GM19035 (cell line): Measurements from ENCODE around the gene TBC1D4.

Experiments
- ATAC-seq: cut with Tn5 transposase; IDR thresholded peaks from one replicate; pipeline ENCODE4 v1.9.1; 2021; ENCODE audit not compliant: unreplicated experiment

The TBC1D4 gene

DNA sequence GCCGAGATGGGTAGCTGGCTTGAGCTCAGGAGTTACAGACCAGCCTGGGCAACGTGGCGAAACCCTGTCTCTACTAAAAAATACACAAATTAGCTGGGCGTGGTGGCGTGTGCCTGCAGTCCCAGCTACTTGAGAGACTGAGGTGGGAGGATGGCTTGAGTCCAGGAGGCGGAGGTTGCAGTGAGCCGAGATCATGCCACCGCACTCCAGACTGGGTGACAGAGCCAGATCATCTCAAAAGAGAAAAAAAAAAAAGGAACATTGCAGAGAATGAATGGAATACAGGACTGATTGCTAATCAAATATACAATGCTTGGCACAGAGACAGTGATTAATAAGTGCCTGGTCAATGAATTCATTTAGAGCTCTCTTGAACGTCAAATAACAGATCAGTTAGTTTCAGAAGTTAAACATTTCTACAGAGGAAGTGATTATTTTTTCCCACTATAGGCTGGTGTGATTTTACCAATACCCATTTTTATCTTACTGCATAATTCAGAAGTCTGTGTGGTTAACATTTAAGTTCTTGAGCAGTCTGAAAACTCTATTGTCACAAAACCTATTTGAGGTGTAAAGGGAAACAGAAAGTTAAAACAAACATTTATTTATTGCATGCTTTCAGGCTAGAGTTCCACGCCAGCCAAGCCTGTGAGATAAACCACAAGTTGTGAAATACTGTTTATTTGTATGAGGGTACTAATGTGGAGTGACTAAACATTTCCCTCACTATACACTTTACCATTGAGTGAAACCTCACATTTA is 7.7 kb upstream of the TBC1D4 start:
- ATAC-seq: peak; percentile 83

DNA sequence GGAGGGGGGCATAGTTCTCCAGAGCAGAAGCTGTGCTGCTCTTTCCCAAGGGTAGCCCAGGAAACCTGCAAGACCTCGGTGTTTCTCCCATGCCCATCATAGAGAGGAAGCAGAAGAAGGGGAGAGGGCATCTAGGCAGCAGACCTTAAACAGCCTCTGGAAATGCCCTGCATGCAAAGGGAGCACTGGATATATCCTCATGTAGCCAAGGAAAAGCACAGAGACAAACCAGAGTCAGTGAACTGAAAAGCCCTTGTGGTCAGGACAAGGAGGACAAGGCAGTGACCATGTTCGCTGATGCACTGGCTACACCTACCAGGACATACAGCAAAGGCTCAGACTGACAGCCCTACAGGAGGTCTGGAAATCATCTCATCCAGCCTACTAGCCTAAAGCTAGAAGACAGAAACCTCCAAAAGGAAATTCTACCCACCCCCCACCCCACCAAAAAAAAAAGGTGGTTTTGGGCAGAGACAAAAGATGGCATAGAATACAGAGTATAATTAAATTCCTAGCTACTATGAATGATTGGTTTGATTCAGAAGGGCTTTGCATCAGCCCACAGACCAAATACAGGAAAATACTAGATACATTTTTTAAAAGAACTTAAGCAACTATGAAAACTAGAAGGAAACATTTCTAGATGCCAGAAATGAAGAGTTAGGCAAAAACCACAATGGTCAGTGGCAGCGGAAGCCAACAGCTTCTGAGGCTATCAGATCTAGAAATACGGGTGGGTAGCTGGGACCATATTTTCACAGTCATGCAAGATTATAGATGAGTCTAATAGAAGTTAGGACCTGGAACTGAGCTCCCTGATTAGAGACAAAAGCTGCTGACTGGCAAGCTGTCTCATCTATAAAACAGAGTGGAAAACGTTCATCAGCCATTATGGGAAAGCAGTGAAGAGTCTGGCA is 4.4 kb upstream of the TBC1D4 start:
- no peak for ATAC-seq

DNA sequence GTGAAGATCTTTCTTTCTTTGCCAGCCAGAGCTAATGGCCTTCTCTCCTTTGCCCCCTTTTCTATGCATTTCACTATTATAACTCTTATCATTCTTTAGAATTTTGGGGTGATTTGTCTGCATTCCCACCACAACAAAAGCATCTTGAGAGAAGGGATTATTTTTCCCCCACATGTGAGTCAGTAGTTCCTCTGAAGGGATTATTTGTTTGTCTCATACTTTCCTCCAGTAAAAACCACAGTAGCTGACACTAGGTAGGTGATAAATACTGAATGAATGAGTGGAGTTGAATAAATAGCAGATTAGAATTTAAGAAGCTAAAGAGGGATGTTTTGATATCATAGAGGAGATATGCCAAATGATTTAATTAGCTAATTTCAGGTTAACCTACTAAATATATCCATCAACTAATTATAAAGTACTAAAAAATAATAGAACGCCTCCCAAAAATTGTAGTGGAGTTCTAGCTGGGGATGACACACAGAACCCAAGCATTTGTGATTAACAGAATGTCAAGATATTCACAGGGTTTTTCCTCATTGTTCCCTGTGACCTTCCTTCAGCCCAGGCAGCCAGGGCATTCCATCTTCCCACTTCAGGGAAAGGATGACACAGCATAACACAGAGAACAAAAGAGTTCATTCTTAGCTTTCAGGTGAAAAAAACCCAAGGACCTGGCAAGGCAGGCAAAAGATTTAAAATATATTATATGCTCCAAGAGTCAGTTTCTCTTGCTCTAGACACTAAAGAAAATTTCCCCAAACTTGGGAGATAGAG is 3.5 kb upstream of the TBC1D4 start:
- ATAC-seq: no peak

DNA sequence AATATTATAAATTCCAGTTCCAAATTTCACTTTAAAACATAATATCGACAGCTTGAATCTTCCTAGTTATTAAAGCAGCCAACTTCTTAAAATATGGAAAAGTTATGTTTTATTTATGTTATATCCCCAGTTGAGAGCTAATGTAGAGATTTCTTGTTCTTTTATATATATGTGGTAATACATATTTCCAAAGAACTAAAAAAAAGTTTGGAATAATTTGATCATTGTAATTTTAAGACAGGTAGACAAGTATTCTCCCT is 781 bp upstream of the TBC1D4 start:
- no peak for ATAC-seq

DNA sequence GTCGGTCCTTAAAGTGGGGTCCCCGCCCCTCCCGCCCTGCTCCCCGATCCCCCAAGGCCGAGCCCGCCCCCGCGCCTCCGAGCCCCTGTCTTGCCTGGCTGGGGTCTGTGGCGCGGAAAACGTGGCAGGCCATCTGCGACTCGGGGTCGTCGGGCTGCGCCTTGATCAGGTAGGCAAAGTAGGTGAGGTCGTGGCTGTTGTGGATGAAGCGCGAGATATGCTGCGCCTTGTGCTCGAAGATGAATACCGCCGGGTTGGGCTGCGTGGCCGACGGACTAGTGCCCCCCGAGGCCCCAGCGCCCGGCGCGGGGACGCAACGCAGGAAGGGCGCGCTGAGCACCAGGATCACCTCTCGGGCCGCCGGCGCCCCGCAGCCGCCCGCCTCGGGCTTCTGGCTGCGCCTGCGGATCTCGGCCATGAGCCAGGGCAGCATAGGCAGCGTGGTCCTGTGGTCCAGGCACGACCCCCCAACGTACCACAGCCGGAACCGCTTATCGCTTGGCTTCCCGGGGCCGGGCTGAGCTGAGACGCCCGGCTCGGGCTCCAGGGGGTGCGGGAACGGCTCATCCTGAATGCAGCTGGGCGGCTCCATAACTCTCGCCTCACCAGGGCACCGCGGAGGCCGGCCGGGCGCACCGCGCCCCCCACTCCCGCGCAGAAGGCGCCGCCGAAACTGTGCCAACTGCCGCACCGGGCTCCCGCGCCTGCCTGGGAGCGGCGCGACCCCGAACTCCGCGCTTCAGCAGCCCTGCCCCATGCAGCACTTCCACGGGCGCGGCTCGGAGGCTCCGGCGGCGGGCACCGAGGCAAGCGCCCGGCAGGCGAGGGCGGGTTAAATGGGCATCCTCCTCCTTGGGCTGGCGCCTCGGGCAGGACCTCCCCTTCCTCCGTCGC is 546 bp downstream of the TBC1D4 start:
- peak; percentile 33 for ATAC-seq

DNA sequence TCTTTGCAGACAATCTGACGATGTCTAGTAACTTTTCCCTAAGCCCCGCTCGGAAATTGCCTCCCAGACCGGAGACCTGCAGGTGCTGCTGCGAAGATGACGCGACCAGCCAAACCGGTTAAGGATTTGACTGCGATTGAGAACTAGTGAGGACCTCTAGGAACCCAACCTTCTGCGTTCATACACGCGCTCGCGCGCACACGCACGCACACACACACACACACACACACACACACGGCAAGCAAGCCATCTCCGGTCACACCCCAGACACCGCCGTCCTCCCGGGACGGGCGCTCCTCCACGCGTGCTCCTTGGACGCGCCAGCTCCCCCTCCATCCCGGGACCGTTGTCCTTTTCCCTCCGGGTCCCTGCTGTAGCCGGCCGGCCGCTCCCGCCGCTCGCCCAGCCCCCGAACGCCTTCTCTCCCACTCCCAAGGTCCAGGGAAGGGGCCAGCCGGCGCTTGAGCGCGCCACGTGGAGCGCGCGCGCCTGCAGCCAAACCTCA is 1.2 kb downstream of the TBC1D4 start:
- no peak for ATAC-seq

DNA sequence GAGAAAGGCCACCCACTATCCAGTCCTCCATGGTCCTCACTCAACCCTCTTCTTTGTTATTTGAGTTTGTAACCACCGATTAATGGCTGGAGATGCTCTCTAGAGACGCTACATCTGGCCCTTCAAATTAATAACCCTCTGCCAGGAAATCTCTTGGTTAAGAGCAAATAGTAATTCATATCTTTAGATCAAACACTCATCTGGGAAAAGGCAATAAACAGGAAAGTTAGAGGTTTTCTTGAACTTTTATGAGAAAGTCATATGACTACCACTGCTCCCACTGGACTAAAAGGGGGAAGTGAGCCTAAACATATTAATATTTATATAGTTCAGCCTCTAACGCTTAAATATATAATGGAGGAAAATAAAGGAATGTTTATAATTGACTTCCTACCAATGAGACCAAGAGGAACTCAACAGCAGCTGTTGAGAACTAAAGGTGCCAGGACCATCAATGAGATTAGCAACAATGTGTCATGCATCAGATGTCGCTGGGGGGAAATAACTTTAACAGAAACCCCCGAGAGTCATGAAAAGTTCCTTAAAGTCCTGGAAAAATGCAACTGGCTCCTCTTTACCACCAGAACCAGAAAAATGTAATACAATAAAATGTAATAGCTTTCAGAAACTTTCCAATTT is 2.7 kb downstream of the TBC1D4 start:
- no peak for ATAC-seq

DNA sequence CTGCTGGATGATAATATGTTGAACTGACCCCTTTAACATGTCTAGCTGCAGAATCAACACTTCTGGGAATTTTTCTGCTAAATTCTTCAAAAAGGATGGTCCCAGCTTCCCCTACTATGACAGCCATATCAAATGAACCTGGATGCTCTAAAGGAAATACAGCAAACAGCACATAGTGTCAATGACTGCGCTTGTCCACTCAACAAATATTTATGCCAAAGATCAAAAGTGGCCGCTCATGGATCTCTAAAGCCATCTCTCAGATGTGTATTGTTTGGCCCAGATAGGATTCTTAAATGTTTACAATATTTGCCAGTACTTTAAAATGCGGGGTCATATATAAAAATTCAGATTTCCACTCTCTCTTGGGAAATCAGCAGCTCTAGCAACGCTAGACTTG is 3.3 kb downstream of the TBC1D4 start:
- no peak for ATAC-seq

DNA sequence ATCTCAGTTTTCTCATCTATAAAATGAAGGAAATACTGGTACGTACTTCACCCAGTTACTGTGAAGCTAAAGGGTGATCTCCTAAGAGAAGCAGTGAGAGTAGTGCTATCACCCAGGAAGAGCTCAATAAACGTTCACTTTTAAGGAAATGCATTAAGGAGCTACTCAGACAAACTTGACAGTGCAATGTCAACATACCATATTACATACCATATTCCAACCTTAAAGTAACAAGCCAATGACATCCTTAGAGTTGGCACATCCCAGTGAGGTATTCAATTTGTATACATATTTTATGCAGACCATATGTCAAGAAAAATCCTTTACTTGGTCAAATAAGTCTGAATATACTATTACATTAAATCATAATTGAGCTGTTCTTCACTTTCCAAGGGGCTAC is 7.0 kb downstream of the TBC1D4 start:
- no peak for ATAC-seq

DNA sequence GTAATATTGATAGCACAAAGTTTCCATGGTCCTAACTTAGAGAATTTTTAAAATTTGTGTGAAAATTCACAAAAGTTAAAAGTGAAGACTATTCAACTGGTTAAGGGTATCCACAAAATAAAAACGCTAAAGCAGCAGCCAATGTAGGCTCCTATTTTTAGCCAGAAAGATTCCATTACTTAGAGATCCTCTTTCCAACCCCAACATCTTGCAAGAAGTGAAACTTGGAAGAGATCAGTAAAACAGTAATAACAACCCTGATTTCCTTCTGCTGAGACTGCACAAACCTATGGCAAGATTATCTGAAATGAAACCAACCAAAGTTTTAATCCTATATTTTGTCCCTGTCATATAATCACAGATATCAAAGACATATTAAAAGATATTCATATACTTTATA is 8.5 kb downstream of the TBC1D4 start:
- ATAC-seq: no peak

DNA sequence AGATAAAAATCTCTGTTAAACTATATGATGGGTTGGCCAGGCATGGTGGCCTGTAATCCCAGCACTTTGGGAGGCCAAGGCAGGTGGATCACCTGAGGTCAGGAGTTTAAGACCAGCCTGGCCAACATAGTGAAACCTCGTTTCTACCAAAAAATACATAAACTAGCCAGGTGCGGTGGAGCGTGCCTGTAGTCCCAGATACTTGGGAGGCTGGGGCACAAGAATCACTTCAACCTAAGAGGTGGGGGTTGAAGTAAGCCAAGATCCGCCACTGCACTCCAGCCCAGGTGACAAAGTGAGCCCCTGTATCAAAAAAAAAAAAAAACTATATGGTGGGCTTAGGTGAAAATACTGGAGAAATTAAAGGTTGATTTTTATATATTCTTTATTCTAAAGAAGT is 11.3 kb downstream of the TBC1D4 start:
- ATAC-seq: no peak

DNA sequence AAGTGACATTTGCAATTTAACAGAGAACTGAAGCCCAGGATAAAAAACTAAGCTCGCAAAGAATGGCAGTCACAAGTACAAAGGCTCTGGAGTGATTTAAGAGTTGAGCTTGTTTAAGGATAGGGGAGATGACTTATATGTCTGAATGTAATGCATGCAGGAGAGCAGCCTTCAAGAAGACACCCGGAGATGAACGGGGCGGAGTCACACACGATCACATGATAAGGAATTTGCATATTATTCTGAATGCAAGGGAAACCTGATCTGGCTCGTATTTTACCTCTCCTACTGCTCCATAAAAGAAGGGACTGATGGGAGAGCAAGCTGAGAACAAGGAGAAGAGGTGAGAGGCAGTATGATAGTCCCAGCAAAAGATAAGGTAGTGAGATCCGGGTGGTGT is 12.9 kb downstream of the TBC1D4 start:
- ATAC-seq: no peak

DNA sequence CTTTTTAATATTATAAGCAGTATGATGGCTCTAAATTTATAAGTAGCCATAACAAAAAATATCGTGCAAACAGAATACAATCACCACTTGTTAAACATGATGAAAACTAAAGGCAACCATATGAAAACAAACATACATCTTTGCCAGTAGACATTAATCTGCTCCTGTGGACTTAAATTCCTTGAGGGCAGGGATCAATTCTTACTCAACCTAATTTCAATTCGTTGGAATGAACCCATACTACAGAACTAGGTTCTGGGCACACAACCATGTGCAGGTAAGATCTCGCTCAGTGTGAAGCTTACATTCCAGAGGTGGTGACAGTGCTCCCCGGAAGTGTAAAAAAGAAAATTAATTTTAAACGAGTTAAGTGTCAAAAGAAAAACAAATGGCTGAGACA is 13.4 kb downstream of the TBC1D4 start:
- ATAC-seq: no peak

DNA sequence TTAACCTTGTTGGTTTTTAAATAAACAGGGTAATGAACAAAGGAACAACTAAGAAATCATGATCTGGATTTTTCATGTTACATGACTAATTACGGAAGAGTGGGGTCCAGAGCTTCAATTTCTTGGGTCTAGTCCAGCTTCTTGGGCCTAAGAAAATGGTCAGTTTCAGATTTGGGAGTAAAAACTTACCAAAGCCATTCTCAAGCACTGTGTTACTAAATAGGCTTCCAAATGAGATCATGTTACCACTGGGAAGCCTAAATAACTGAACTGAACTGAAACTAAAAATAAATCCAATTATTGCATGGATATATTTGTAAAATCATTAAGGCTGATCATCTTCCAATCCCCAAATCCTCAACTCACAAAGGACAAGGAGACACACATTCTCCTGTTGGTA is 13.9 kb downstream of the TBC1D4 start:
- ATAC-seq: no peak

DNA sequence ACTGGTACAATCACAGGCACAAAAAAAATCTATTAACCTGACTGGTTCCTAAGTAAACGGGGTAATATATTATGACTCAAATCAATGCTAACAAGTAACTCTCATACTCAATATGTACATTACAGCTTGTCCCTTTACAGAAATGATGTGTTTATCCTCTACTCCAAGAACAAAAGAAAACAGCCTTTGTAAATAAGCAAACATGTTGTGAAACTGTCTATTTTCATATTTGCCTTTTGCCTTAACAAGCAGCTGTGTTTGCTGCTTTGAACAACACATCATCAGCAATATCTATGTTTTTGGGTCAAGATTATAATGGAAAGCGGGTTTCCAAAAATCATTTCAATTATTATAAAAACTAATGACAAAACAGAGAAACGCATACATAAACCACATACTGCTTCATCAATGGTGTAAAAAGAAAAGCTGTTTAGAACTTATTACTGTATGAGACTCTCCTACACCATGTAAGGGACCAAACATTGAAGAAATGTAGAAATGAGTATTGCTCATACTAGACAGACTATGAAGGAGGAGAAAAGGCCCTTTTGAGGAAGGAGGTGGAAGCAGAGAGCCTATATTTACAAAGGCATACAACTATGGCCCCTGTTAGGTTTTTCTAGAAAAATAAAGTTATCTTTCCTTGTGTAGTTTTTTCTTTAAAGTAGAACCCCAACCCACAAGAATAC is 14.8 kb downstream of the TBC1D4 start:
- ATAC-seq: no peak

DNA sequence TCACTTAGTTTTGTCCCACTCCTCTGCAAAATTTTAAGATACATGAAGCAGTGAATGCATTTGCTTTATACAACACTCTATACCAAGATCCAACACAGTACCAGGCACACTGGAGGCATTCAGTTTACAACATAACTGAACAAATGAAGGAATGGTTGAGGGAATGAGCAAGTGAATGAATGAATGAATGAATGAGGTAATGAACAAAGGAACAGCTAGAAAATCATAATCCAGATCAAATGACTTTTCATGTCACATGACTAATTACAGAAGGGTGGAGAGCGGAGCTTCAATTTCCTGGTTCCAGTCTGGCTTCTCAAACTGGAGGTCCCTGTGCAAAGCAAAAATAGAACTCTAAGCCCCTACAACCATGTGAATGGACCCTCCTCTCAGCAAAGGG is 16.7 kb downstream of the TBC1D4 start:
- no peak for ATAC-seq

DNA sequence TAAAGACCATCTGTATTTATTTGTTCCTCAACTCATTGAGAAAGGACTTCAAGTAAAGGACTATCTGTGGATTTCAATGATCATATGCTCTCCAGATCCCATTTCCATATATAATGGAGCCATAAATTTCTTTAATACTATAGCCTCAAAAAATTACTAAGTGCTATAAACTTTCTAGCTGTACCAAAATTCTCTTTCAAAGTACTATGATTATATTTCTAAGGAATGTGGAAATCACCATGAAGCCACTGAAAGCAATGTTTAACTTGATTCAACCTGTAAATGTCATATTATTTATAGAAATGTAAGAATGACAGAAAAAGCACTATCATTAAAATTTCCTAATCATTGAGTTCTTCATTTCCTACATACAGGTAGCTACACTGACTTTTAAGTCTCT is 20.7 kb downstream of the TBC1D4 start:
- no peak for ATAC-seq

DNA sequence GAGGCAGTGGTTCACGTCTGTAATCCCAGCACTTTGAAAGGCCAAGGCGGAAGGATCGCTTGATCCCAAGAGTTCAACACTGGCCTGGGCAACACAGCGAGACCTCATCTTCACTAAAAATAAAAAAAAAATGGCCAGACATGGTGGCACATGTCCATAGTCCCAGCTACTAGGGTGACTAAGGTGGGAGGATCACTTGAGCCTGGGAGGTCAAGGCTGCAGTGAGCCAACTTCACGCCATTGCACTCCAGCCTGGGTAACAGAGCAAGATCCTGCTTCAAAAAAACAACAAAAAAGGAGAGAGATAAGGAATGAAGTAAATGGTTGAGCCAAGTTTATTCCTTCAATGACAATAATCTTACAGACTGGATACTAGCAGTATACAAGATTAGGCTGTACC is 21.3 kb downstream of the TBC1D4 start:
- no peak for ATAC-seq

DNA sequence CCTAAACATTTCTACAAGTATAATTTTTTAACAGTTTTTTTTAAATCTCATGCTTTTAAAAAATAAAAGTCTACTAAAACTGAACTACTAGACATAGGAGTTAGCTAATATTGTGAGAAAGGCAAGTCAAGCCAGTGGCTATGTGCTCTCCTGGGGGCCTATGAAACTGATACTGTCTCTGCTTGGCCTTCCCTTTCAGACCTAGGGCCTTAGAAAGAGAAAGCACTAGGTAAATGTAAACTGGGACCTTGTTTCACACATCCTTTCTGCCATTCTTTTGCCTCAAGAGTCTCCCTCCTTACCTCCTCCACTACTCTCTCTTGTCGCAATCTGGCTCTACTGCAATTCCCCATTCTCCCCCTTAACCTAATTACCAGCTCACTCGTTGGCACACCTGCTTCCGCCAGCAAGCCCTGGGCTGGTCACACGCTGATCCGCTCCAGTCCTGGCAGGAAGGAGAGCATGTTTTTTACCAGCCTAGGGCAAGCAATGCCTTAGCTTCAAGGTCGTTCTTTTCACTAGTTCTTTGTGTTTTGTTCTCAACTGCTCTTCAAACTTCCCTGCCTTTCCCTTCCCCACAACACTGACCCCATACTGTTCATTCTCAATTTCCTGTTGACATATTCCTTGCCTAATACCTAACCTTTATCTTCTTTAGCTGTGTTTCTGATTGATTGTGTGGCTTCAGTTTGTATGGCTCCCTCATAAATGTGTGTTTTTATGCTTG is 23.1 kb downstream of the TBC1D4 start:
- peak; percentile 99 for ATAC-seq
